ENCODE results near the gene ABHD12.

ABHD12 gene

GRCh38 chr20:25422032-25422431, 31.4 kb upstream of the ABHD12 start:
- TF ChIP-seq PPARA (CRISPR knock-in tag; IDR thresholded peaks at IDR 0.05; ENCODE audit: borderline replicate concordance): no peak
- TF ChIP-seq ZNF565 (CRISPR knock-in tag; conservative IDR thresholded peaks at IDR 0.05; ENCODE audit: low read depth): no peak
- no peak for TF ChIP-seq TOX (CRISPR knock-in tag; IDR thresholded peaks at IDR 0.05; ENCODE audit: borderline replicate concordance)
- no peak for TF ChIP-seq TSHZ2 (CRISPR knock-in tag; IDR thresholded peaks at IDR 0.05)
- no peak for TF ChIP-seq TCF4 (CRISPR knock-in tag; IDR thresholded peaks at IDR 0.05; ENCODE audit: borderline replicate concordance)
- TF ChIP-seq OSR1 (CRISPR knock-in tag; IDR thresholded peaks at IDR 0.05): no peak
- TF ChIP-seq POU6F1 (CRISPR knock-in tag; IDR thresholded peaks at IDR 0.05; ENCODE audit: borderline replicate concordance, low read depth): no peak
- no peak for TF ChIP-seq ZFP30 (CRISPR knock-in tag; IDR thresholded peaks at IDR 0.05)
- no peak for ATAC-seq

GRCh38 chr20:25421102-25421501, 30.5 kb upstream of the ABHD12 start:
- no peak for TF ChIP-seq POU6F1 (CRISPR knock-in tag; IDR thresholded peaks at IDR 0.05; ENCODE audit: borderline replicate concordance, low read depth)
- TF ChIP-seq GLIS3 (CRISPR knock-in tag; IDR thresholded peaks at IDR 0.05): no peak
- no peak for TF ChIP-seq PPARA (CRISPR knock-in tag; IDR thresholded peaks at IDR 0.05; ENCODE audit: borderline replicate concordance)
- no peak for TF ChIP-seq OSR1 (CRISPR knock-in tag; IDR thresholded peaks at IDR 0.05)
- no peak; the same call in 1 of the 2 replicates for TF ChIP-seq TCF4 (CRISPR knock-in tag; IDR thresholded peaks at IDR 0.05; ENCODE audit: borderline replicate concordance)
- no peak for TF ChIP-seq TSHZ2 (CRISPR knock-in tag; IDR thresholded peaks at IDR 0.05)
- TF ChIP-seq ZNF565 (CRISPR knock-in tag; conservative IDR thresholded peaks at IDR 0.05; ENCODE audit: low read depth): no peak
- TF ChIP-seq CSDC2 (CRISPR knock-in tag; IDR thresholded peaks at IDR 0.05): no peak
- TF ChIP-seq CREB5 (CRISPR knock-in tag; IDR thresholded peaks at IDR 0.05; ENCODE audit: low read depth): no peak
- no peak for ATAC-seq

- ATAC-seq: no peak
- TF ChIP-seq ZFP3 (CRISPR knock-in tag; IDR thresholded peaks at IDR 0.05) (no peak), POU6F1 (CRISPR knock-in tag; IDR thresholded peaks at IDR 0.05; ENCODE audit: borderline replicate concordance, low read depth) (no peak), TCF4 (CRISPR knock-in tag; IDR thresholded peaks at IDR 0.05; ENCODE audit: borderline replicate concordance) (no peak), TSHZ2 (CRISPR knock-in tag; IDR thresholded peaks at IDR 0.05) (no peak), CSRNP3 (CRISPR knock-in tag; IDR thresholded peaks at IDR 0.05) (no peak), OSR1 (CRISPR knock-in tag; IDR thresholded peaks at IDR 0.05) (no peak), CSDC2 (CRISPR knock-in tag; IDR thresholded peaks at IDR 0.05) (no peak), ISL1 (CRISPR knock-in tag; IDR thresholded peaks at IDR 0.05) (no peak), ZC3H10 (CRISPR knock-in tag; IDR thresholded peaks at IDR 0.05) (no peak), CREB5 (CRISPR knock-in tag; IDR thresholded peaks at IDR 0.05; ENCODE audit: low read depth) (no peak), ZNF70 (CRISPR knock-in tag; IDR thresholded peaks at IDR 0.05) (no peak), SNAI2 (CRISPR knock-in tag; IDR thresholded peaks at IDR 0.05) (no peak), ZNF565 (CRISPR knock-in tag; conservative IDR thresholded peaks at IDR 0.05; ENCODE audit: low read depth) (no peak)
These were observed 28.1 kb upstream of the ABHD12 start for GRCh38 chr20:25418776-25419175.
